HG03521 (cell line): ENCODE results near the gene ZNF674.
A peak's percentile ranks its signal among the peaks of the same experiment; 100 is the strongest.
"Not testable (repeated sequence)": the region's sequence is repeated elsewhere in the genome, so short reads cannot be mapped to it uniquely, and the experiment has no call there.

Source experiments
- ATAC-seq: cut with Tn5 transposase; IDR thresholded peaks from one replicate; pipeline ENCODE4 v1.9.1; 2021; ENCODE audit warnings: mild to moderate bottlenecking, moderate library complexity; ENCODE audit not compliant: unreplicated experiment

The ZNF674 gene

DNA sequence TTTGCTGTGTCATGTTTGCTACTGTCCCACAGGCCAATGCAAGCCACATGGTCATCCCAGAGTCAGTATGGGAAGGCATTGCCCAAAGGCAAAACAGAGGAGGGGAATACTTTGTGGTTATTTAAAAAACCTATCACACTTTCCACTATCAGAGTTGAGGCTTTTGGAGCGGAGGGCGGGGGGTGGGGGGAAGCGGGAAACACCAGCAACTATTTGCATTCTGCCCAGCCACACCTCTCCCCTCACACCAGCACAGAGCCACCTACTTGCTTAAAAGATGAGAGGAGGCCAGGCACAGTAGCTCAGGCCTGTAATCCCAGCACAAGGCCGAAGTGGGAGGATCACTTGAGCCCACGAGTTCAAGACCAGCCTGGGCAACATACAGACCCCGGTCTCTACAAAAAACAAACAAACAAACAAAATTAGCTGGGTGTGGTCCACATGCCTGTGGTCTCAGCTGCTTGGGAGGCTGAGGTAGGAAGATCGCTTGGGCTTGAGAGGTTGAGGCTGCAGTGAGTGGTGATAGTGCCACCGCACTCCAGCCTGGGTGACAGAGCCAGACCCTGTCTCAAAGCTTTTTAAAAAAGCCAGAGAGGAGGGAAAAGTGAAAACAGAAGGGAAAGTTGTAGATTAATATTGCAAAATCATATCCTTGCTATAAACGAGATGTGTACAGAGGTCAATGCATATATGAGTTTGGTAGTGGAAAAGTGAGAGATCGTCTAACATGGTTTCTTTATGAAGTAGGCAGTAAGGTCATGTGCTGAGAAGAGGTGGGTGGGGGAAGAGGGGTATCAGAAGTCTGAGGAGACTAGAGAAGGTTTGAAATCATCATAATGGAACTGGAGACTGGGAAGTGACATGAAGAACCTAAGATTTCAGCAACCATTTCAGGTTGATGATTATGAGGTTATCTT lies 26.5 kb upstream of the ZNF674 start:
- no peak for ATAC-seq

DNA sequence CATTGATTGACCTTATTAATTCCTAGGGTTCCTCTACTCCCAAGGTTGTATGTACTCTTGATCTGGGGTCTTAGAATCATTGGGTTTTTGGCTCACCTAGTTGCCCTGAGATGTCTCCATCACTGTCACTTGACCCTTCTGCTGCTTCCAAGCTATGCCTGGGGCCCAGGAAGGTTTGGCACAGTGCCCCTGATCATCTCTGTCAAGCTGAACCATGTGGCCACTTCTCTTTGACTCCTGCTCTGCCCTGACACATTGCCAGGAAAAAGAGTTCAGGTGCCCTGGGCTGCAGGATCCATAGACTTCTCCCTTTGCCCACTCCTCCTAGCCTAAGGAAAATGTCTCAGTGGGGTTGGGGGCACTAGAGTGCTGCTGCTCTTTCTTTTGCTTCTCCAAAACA lies 24.4 kb upstream of the ZNF674 start:
- ATAC-seq: no peak

DNA sequence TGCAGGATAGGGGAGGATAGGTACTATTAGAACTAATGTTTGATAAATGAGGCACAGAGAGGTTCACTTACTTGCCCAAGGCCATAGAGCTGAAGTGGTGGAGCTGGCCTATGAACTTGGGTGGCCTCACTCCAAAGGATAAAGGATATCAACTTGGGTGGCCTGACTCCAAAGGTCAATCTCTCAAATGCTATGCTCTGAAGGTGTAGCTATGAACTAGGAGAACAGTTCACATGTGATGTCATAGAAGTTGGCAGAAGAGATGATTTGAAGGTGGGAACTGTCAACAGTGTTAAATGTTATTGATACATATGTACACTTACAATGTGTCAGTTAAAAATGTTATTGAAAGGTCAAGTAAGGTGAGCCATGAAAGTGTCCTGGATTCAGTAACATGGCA lies 22.2 kb upstream of the ZNF674 start:
- no peak for ATAC-seq

DNA sequence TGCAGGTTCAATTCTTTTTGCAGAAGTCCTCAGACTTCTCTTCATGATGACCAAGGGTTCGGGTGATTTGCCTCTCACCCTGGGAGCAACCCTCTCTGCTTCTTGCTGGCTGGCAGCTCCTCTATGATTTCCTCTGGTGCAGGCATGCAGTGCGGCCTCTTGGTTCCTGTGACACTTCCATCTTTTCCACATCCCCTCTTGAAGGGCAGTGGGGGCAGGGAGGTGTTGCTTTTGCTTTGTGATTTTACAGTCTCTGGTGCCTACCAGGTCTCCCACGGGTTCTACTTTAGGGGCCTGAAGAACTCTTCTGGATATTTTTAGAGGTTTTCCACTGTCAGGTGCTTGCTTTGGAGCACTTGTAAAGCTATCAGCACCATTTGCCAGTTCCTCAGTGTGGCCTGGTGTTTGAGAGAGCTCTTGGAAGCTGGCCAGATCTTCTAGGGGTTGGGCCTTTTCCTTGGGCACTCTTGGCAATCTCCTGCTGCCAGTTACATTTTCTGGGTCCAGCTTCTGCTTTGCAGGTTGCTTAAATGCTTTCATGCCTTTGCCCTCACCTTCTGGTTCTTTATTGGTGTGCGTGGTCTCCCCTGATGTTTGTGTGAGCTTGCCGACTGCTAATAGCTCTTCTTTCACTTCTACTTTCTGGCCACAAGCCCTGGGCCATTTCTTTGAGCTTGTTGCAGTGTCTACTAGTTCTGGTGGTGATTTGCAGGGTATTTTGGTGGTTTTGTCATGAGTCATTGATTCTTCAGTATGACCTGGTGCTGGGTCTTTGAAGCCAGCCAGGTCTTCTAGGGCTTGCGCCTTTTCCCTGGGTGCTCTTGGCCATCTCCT lies 16.8 kb upstream of the ZNF674 start:
- peak; percentile 96 for ATAC-seq

DNA sequence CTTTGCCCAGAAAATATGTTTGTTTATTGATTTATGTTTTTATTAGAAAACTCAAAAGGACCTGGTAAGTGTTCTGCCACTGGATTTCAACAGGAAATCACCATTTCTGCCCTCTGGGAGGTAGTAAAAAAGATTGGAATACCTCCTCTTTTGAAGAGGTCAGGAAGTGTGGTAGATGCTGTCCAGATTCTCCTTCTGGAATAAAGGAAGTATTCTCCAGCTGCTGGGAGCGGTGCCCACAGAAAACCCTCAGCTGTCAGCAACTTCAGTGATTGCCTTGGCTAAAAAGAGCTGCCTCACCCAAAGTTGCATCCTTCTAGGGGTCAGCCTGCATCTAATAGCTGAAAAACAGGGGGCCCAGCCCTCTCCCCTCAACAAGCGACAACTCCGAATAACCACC lies 13.8 kb upstream of the ZNF674 start:
- ATAC-seq: no peak

DNA sequence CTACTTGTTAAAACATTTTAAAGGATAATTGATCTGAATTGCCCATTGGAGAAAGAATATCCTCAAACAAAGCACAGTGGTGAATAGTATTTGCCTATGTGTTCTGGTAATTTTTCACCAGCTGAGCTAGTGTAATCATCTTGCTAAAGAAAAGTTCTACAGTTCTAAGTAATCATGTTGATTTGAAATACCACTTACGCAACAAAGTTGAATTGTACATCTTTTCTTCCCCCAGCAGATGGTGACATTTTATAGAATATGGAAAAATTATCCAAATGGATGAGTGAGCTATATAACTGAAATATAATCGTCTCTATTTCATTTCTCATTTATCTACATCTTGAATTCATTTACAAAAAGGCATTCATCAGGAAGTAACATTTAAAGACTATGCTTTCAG lies 9.7 kb upstream of the ZNF674 start:
- no peak for ATAC-seq

DNA sequence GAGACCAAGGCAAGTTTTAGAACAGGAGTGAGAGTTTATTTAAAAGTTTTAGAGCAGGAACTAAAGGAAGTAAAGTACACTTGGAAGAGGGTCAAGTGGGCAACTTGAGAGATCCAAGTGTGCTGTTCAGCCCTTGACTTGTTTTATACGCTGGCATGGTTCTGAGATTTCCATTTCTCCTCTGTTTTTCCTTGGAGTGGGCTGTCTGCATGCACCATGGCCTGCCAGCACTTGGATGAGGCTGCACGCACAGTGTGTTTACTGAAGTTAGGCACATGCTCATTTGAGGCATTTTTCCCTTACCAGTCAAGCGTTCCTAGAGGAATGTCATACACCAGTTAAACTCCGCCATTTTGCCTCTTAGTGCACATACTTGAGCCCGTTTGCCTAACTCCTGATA lies 8.7 kb upstream of the ZNF674 start:
- ATAC-seq: no peak

DNA sequence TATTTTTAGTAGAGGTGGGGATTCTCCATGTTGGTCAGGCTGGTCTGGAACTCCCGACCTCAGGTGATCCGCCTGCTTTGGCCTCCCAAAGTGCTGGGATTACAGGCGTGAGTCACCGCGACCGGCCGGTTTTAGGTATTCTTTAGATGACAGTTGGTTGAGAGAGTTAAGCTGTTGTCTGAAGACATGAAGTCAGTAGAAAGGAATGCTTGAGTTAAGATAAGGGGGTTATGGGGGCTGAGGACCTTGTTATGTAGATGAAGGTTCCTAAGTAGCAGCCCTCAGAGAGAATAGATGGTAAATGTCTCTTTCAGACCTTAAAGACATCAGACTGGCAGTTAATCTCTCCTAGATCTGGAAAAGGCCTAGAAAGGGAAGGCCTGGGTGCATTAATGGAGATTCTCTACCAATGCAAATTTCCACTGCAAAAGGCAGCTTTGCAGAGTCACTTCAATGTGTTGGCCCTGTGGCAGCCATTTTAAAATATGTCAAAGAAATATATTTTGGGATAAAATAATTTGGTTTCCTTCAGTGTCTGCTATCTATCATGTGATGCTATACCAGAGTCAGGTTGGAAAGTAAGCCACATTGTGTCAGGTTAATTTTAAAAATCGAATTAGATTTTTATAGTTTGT lies 6.4 kb upstream of the ZNF674 start:
- ATAC-seq: no peak

DNA sequence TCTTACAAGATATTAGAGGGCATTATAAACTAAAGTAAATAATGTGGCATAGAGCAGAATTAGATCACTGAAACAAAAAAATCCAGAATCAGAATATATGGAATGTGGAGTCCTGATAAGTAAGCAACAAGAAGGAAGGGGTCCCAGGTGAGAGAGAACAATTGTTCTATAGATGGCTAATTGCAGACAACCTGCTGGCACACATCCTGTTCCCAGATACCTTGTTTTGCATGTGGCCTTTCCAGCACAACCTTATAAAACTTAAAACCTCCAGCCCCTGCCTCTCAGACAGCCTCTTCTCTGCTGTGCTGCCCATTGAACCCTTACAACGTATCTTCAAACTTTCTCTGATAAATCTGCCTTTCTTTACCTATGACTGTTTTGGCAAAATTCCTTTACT lies 4.7 kb upstream of the ZNF674 start:
- ATAC-seq: no peak

DNA sequence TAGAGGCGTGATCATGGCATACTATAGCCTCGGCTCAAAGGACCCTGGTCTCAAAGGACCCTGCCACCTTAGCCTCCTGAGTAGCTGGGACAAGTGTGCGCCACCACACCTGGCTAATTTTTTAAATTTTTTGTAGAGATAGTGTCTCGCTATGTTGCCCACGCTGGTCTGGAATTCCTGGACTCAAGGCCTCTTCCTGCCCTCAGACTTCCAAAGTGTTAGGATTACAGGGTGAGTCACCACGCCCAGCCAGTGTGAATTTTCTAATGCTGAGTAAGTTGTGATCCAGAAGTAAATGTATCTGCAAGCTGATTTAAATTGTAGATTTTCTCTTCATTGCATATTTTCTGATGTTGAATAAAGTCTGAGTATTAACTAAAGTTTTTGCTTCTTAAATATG lies 2.6 kb upstream of the ZNF674 start:
- no peak for ATAC-seq

DNA sequence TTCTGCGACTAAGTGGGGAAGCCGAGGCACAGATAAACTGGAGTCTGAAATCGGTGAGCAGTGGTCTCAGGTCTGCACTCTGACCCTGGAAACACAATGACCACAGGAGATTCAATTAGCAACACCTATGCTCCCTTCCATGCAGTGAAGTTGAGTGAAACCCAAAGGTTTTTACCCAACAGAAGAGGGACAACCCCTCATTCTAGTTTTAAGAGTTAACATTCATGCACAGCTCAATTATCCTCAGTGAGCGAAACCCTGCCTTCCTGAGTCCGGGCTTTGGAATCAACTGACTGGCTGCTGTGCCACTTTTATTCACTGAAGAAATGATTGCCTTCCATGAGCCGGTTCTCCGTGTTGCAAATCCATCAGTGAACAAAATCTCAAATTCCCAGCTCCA lies 694 bp downstream of the ZNF674 start:
- not testable (repeated sequence) for ATAC-seq

DNA sequence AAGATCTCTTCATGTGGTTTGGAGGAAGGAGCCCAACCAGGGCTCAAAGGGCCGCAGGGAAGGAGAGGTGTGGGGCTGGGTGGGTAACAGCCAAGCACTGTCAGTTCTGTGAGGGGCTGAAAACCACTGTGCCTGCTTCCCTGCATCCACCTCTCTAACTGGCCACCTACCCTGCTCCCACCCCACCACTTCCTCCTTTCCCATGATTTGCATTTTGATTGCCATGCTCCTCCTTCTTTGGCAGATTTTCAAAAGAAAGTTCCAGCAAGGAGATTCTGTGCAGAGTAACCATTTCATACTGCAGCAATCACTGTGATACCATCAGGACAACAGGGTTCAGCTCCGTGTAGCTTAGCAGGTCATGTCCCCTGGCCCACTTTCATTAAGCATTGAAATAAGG lies 1.8 kb downstream of the ZNF674 start:
- no peak for ATAC-seq

DNA sequence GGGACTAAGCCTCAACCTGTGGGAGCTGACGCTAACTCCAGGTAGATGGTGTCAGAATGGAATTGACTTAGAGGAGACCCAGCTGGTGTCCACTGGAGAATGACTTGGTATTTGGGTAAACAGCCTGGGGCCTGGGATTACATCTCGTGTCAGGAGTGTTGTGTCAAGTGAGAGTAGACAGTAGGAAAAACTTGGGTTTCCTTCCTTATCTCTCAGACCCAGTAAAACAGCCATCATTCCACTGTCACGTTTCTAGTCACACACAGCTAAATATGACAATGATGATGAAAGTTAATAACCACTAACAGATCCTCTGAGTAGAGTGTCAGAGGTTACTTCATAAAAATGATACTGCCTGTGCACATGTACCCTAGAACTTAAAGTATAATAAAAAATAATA lies 13.8 kb downstream of the ZNF674 start:
- ATAC-seq: no peak

DNA sequence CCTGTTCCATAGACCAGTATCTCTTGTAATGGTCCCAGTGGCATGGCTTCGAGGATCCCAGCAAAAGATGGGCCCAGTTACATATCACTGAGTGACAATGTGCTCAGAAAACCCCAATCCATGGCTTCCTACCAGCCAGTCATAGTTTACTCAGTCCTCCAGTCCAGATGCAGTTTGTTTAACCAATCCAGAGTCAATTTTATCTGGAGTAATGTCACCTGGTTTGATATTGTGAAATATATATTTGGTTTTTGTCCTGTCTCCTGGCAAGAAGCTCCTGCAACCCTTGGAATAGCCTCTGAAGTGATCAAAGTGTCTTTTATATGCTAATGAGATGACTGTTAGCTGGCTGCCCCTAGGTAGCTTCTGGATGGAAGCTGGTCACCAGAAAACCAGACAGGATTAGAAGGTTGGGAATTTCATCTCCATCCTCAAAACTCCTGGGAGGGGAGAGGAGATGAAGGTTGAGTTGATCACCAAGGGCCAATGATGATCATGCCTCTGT lies 14.8 kb downstream of the ZNF674 start:
- ATAC-seq: not testable (repeated sequence)

DNA sequence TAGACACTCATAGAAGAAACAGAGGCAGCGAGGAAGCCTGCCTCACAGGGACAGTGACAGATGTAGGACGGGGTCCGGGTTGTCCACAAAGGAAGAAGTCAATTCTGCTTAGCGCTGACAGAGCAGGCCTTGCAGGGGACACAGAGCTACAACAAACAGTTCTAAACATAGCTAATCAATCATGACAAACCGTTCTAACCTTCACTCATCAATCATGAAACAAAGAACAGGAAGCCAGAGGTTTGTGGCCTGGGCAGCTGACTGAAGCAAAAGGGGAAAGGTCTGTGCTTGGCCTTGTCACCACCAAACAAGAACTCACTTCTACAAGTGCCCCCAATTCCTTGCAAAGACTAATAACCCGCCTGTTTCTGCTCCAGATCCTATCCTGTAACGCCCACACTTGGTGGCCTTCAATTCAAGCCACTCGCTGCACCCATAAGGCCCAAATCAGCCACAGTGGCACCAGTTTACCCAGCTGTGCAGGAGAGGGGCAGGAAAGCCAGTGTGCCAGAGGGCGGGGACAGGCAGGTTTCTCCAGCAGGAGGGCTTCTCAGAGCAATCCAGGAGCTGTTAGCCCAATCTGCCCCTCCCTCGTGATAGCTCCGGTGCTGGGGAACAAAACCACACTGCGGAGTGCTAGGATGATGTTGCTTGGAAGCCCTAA lies 15.3 kb downstream of the ZNF674 start:
- not testable (repeated sequence) for ATAC-seq

DNA sequence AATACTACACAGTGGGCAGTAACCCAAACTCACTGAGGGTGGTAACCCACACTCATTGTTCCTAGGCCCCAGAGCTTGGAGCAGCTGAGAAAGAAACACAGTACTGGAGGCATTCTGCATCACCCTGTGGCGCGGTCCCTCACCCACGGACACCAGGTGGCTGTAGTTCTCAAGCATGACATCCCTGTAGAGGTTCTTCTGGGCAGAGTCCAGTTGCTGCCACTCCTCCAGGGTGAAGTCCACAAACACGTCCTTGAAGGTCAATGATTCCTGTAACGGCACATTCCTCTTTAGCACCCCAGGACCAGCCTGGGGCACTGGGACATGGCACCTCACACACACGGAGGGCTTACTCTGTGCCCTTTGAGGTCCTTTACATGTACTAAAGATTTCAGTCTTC lies 16.6 kb downstream of the ZNF674 start:
- ATAC-seq: not testable (repeated sequence)

DNA sequence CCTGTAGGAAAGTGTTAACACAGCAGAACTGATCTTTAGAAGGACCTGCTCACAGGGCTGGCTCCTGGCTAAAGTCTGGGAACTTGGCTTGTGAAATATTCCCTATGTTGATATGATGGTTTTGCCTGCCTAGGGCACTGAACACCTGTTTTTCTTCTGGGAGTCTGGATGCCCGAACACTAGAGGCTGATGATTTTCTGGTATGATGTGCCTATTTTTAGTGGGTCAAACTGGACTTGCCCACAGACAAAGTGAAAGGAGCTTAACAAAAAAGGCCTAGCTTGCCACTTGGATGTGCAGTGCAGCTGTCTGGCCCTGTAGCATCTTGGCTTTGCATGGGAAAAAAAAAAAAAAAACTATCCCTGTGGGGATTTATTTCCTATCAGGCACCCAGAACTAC lies 39.1 kb downstream of the ZNF674 start:
- ATAC-seq: no peak

DNA sequence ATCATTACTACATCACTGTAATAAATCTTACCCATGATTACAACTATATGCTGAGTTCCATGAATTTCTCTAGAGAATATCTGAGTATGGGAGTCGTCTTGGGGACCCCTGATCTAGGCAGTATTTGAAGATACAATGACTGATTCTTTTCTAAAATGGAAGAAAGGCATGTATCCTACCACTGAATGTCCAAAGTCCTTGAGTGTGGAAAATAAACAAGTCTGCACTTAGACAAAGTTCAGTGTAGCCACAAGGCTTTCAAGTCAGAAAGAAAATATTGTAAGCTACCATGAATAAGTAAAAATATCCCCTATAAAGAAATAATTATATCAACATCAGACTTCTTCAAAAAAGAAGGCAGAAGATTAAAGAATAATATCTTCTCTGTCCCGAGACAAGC lies 42.4 kb downstream of the ZNF674 start:
- ATAC-seq: no peak

DNA sequence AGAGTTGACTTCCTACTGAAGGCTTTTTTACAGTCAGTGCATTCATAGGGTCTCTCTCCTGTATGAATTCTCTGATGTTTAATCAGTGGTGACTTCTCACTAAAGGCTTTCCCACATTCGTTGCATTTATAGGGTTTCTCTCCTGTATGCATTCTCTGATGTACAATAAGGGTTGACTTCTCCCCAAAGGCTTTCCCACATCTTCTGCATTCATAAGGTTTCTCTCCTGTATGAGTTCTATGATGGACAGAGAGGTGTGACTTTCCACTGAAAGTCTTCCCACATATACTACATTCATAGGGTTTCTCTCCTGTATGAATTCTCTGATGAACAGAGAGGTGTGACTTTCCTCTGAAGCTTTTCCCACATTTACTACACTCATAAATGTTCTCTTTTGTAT lies 45.2 kb downstream of the ZNF674 start:
- ATAC-seq: no peak

DNA sequence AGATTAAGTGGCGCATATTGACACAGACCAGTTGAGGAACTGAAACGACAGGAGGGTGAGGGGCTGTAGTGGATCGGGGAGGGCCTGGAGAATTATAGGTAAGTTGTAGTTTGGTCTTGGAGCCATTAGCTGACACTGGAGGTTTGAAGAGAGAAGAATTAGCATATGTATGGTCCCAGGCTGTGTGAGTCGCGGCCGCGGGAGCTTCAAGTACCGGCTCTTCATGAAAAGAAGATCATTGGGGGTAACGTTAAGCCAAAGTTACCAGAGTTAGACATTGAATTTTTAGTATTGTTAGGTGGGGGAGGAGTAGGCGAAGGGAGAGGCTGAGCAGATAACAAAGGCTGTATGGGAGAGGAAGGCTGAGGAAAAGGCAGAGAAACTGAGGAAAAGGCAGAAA lies 56.5 kb downstream of the ZNF674 start:
- ATAC-seq: no peak

DNA sequence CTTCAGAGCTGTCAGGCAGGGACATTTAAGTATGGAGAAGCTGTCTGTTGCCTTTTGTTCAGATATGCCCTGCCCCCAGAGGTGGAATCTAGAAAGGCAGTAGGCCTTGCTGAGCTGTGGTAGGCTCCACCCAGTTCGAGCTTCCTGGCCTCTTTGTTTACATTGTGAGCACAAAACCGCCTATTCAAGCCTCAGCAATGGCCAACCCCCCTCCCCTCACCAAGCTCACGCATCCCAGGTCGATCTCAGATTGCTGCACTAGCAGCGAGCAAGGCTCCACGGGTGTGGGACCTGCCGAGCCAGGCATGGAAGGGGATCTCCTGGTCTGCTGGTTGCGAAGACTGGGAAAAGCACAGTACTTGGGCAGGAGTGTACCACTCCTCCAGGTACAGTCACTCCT lies 59.3 kb downstream of the ZNF674 start:
- ATAC-seq: no peak
